GM12801 (cell line): ENCODE results near the gene PSEN2.

Experiments used
- TF ChIP-seq, protein P1 (sequence below): IDR thresholded peaks from one replicate; pipeline ENCODE4 v1.5.1; 2011; ENCODE audit warnings: control low read depth; ENCODE audit not compliant: insufficient read length; ENCODE audit errors: extremely low read depth

PSEN2 gene

DNA sequence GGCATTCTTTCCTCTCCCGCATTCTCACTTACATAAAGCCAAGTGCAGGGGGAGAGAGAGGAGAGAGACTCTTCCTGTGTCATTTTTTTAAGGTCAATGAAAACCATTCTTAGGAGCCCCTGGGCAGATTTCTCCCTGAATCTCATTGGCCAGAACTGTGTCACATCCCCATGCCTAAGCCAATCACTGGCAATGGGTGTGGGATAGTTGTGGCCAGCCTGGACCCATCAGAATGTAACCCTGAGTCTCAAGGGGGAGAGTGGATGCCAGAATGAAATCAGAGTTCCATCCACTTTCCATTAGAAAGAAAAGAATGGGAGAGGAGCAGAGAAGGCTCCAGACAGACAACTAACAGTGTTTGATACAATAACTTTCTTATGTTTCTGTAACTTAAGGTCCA is 38.5 kb downstream of the PSEN2 start:
- TF ChIP-seq, protein P1, sequence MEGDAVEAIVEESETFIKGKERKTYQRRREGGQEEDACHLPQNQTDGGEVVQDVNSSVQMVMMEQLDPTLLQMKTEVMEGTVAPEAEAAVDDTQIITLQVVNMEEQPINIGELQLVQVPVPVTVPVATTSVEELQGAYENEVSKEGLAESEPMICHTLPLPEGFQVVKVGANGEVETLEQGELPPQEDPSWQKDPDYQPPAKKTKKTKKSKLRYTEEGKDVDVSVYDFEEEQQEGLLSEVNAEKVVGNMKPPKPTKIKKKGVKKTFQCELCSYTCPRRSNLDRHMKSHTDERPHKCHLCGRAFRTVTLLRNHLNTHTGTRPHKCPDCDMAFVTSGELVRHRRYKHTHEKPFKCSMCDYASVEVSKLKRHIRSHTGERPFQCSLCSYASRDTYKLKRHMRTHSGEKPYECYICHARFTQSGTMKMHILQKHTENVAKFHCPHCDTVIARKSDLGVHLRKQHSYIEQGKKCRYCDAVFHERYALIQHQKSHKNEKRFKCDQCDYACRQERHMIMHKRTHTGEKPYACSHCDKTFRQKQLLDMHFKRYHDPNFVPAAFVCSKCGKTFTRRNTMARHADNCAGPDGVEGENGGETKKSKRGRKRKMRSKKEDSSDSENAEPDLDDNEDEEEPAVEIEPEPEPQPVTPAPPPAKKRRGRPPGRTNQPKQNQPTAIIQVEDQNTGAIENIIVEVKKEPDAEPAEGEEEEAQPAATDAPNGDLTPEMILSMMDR, result no peak

DNA sequence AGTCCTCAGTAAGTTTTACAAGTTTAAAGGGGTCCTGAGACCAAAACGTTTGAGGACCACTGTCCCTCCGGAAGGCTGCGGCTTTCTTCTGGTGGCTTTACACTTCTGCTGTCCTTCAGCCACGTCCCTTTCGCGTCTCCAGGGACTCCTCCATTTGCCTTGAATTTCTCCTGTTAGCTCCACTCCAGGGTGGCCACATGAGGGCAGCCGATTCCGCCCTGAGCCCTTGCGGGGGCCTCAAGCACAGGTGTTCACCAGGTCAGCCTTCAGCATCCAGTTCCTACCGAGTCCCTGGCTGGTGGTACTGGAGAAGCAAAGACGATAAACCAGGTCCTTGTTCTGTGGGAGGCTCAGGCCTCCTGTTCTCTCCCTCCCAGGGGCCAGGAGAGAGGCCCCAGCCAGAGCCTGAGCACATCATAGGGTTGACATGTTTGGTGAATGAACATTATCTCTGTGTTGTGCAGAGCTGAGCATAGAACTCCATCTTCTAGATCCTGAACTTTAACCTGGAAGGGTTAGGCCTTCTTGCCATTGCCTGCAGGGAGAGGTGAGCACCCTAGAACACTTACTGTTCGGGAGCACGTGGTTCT is 42.3 kb downstream of the PSEN2 start:
- TF ChIP-seq, protein P1, result no peak

DNA sequence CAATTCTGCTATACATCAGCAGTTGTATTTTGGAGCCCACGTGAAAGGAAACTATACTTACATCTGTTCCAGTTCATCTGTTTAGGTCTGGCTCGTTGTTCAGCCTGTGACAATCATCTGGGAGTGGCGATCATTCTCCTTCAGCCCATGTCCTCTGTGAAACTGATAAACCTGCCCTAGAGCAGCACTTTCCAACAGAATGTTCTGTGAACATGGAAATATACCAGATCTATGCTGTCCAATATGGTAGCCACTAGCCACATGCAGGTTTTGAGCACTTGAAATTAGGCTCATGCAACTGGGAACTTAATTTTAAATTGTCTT is 45.2 kb downstream of the PSEN2 start:
- TF ChIP-seq, protein P1, result no peak

DNA sequence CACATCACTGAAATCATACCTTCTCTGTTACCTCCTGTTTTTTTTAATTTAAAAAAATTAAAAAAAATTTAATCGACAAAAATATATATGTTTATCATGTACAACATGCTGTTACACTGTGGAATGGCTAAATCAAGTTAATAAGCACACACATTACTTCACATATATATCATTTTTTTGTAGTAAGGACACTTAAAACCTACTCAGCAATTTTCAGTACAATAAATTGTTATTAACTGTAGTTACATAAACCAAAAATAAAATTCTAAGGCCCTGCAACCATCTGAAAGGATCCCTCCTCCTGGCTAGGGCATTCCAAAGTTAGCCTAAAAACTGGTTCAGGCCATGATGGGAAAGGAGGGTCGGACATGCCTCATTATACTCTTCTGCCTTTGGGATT is 46.1 kb downstream of the PSEN2 start:
- TF ChIP-seq, protein P1, result no peak

GRCh38 chr1:226919587-226919986 is 49.2 kb downstream of the PSEN2 start:
- TF ChIP-seq, protein P1, result no peak

- TF ChIP-seq, protein P1, result no peak
Observed at GRCh38 chr1:226919995-226920394, 49.6 kb downstream of the PSEN2 start.

- TF ChIP-seq, protein P1, result no peak
Observed at GRCh38 chr1:226920446-226920894, 50.1 kb downstream of the PSEN2 start.
